HepG2 (cell line): ENCODE results near the gene PLSCR4. TPM values are rescaled to one million over a fixed set of nuclear protein-coding genes. Genes with fewer than 3 reads are reported as not detected.

Experiments
- AGO2 ChIP-seq: fragments of 200-400 bp; formaldehyde crosslinking; optimal IDR thresholded peaks from 2 replicates; pipeline ENCODE3; 2017; ENCODE audit warnings: mild to moderate bottlenecking, low read depth, low read length, moderate library complexity
- NBN ChIP-seq: fragments of 450-650 bp; conservative IDR thresholded peaks from 2 replicates; pipeline ENCODE4 v1.6.1; 2017
- NFYB ChIP-seq: sonication (generic); formaldehyde crosslinking; IDR thresholded peaks from 2 replicates; pipeline ENCODE4 v1.4.0; 2020; ENCODE audit warnings: missing genetic modification reagents
- SIN3A ChIP-seq: IDR thresholded peaks from 2 replicates; pipeline ENCODE4 v1.6.1; 2011; ENCODE audit warnings: low read depth, mild to moderate bottlenecking, control low read depth, low read length, borderline replicate concordance
- SNAPC2 ChIP-seq: sonication (generic); formaldehyde crosslinking; IDR thresholded peaks from 2 replicates; pipeline ENCODE4 v1.8.1; 2022; ENCODE audit warnings: mild to moderate bottlenecking, missing genetic modification reagents
- SSRP1 ChIP-seq: IDR thresholded peaks from 2 replicates; pipeline ENCODE4 v1.6.1; 2016; ENCODE audit warnings: control low read depth
- ZNF333 ChIP-seq: sonication (generic); formaldehyde crosslinking; IDR thresholded peaks from 2 replicates; pipeline ENCODE4 v1.4.0; 2020; ENCODE audit warnings: mild to moderate bottlenecking, missing genetic modification reagents, borderline replicate concordance
- ZNF451 ChIP-seq: sonication (generic); formaldehyde crosslinking; IDR thresholded peaks from 2 replicates; pipeline ENCODE4 v1.5.0; 2020; ENCODE audit warnings: mild to moderate bottlenecking, missing genetic modification reagents
- ZNF737 ChIP-seq: sonication (generic); formaldehyde crosslinking; IDR thresholded peaks from 2 replicates; pipeline ENCODE4 v1.5.0; 2020; ENCODE audit warnings: missing genetic modification reagents, mild to moderate bottlenecking, borderline replicate concordance
- ZNF839 ChIP-seq: sonication (generic); formaldehyde crosslinking; IDR thresholded peaks from 2 replicates; pipeline ENCODE4 v1.4.0; 2020; ENCODE audit warnings: missing genetic modification reagents, mild to moderate bottlenecking, borderline replicate concordance
- polyA plus RNA-seq, 8 experiments: library from polyadenylated mRNA; depleted of rRNA in 3 of 8; stranded (reverse) in 7 of 8; unstranded in 1 of 8; fragments of >200 nt; fragmentation: Illumina TruSeq in 4 of 8; extraction: Trizol in 4 of 8; gene quantifications; 2 replicates each; pipeline versions ENCODE4 v1.2.1 to v1.2.3, GENCODE V29; 2011 to 2016; ENCODE audit warnings: low read depth in 4 of 8, missing spikeins in 1 of 8, mixed read lengths in 1 of 8; ENCODE audit not compliant: insufficient read depth in 1 of 8
- total RNA-seq, 5 experiments: library from RNA; depleted of rRNA; stranded (reverse); fragments of >200 nt; fragmentation: Illumina TruSeq; extraction: Trizol; gene quantifications; 2 replicates each; pipeline ENCODE4 v1.2.3, GENCODE V29; 2016; ENCODE audit warnings: low read depth in 1 of 5
- TF ChIP-seq, protein P1 (sequence below), 2 experiments: sonication (generic) in 1 of 2; formaldehyde crosslinking in 1 of 2; IDR thresholded peaks; 2 replicates each; pipeline versions ENCODE4 v1.4.0 to v1.6.1; 2016 to 2020; ENCODE audit warnings: borderline replicate concordance in 1 of 2, low read depth in 1 of 2, mild to moderate bottlenecking in 1 of 2, missing genetic modification reagents in 1 of 2
- TF ChIP-seq, protein P2 (sequence below): sonication (generic); formaldehyde crosslinking; IDR thresholded peaks from 2 replicates; pipeline ENCODE4 v1.4.0; 2020; ENCODE audit warnings: missing genetic modification reagents
- TF ChIP-seq, protein P3 (sequence below), 2 experiments: sonication (generic) in 1 of 2; formaldehyde crosslinking in 1 of 2; IDR thresholded peaks; 2 replicates each; pipeline versions ENCODE4 v1.6.1 to v1.9.0; 2014 to 2022; ENCODE audit warnings: antibody characterized with exemption in 1 of 2, borderline replicate concordance in 1 of 2, inconsistent platforms in 1 of 2, low read depth in 1 of 2, missing genetic modification reagents in 1 of 2

The PLSCR4 gene
- total and polyA plus RNA-seq, 2 of the 13 experiments (the other 11 are each of a cell fraction or from before 2014, with no cell fraction given): 1.5 to 59.0 TPM

DNA sequence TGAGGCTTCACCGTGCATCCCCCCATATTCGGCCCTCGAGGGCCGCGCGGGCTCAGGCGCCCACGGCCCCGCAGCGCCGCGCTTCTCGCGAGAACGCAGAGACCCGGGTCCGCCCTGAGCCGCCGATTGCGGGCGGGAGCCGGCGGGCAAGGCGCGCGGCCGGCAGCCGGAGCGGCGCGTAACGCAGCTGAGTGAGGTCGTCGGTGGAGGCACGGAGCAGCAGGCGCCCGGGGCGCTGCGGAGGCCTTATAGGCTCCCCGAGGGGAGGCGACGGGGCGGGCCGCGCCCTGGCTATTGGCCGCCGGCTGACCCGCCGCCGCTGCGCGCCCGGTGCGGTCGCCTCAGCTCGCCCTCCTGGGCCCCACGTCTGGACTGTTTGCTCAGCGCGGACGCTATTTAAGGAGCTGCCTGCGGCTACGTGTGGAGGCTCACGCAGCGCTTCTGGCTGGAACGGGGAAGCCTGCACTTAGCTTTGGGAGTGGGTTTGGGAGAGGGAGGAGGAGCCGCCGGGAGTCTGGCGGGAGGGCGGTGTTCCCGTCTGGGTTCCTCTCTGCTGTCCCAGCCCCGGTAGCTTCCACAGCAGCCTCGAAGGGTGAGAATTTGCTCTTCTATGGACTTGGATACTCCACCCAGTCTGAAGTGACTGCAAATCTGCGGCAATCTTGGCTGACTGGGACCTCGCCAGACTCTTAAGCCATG lies 89.8 kb downstream of the PLSCR4 start, which contains the start of gene PLOD2 (continued):
- TF ChIP-seq, protein P1, sequence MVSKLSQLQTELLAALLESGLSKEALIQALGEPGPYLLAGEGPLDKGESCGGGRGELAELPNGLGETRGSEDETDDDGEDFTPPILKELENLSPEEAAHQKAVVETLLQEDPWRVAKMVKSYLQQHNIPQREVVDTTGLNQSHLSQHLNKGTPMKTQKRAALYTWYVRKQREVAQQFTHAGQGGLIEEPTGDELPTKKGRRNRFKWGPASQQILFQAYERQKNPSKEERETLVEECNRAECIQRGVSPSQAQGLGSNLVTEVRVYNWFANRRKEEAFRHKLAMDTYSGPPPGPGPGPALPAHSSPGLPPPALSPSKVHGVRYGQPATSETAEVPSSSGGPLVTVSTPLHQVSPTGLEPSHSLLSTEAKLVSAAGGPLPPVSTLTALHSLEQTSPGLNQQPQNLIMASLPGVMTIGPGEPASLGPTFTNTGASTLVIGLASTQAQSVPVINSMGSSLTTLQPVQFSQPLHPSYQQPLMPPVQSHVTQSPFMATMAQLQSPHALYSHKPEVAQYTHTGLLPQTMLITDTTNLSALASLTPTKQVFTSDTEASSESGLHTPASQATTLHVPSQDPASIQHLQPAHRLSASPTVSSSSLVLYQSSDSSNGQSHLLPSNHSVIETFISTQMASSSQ (IDR thresholded peaks at IDR 0.05; ENCODE audit: low read depth): no peak
- TF ChIP-seq, protein P1 (CRISPR knock-in tag; IDR thresholded peaks at IDR 0.05; ENCODE audit: borderline replicate concordance): peak; percentile 78
- TF ChIP-seq NFYB (CRISPR knock-in tag) (peak; percentile 63), AGO2 (peak; percentile 95), NBN (no peak), ZNF451 (CRISPR knock-in tag) (peak; percentile 89), SIN3A (peak; percentile 90; the same call in 1 of the 2 replicates), ZNF839 (no peak), ZNF333 (CRISPR knock-in tag) (no peak; the same call in 1 of the 2 replicates), ZNF737 (CRISPR knock-in tag) (no peak), SNAPC2 (CRISPR knock-in tag) (peak; percentile 54; the same call in 1 of the 2 replicates), SSRP1 (no peak)
- TF ChIP-seq, protein P2, sequence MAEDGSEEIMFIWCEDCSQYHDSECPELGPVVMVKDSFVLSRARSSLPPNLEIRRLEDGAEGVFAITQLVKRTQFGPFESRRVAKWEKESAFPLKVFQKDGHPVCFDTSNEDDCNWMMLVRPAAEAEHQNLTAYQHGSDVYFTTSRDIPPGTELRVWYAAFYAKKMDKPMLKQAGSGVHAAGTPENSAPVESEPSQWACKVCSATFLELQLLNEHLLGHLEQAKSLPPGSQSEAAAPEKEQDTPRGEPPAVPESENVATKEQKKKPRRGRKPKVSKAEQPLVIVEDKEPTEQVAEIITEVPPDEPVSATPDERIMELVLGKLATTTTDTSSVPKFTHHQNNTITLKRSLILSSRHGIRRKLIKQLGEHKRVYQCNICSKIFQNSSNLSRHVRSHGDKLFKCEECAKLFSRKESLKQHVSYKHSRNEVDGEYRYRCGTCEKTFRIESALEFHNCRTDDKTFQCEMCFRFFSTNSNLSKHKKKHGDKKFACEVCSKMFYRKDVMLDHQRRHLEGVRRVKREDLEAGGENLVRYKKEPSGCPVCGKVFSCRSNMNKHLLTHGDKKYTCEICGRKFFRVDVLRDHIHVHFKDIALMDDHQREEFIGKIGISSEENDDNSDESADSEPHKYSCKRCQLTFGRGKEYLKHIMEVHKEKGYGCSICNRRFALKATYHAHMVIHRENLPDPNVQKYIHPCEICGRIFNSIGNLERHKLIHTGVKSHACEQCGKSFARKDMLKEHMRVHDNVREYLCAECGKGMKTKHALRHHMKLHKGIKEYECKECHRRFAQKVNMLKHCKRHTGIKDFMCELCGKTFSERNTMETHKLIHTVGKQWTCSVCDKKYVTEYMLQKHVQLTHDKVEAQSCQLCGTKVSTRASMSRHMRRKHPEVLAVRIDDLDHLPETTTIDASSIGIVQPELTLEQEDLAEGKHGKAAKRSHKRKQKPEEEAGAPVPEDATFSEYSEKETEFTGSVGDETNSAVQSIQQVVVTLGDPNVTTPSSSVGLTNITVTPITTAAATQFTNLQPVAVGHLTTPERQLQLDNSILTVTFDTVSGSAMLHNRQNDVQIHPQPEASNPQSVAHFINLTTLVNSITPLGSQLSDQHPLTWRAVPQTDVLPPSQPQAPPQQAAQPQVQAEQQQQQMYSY: 0 out of 2 replicates have a peak, but pooled peaks have one; percentile 13
- TF ChIP-seq, protein P3, sequence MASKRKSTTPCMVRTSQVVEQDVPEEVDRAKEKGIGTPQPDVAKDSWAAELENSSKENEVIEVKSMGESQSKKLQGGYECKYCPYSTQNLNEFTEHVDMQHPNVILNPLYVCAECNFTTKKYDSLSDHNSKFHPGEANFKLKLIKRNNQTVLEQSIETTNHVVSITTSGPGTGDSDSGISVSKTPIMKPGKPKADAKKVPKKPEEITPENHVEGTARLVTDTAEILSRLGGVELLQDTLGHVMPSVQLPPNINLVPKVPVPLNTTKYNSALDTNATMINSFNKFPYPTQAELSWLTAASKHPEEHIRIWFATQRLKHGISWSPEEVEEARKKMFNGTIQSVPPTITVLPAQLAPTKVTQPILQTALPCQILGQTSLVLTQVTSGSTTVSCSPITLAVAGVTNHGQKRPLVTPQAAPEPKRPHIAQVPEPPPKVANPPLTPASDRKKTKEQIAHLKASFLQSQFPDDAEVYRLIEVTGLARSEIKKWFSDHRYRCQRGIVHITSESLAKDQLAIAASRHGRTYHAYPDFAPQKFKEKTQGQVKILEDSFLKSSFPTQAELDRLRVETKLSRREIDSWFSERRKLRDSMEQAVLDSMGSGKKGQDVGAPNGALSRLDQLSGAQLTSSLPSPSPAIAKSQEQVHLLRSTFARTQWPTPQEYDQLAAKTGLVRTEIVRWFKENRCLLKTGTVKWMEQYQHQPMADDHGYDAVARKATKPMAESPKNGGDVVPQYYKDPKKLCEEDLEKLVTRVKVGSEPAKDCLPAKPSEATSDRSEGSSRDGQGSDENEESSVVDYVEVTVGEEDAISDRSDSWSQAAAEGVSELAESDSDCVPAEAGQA (IDR thresholded peaks at IDR 0.05; ENCODE audit: low read depth): peak; percentile 45; the same call in 1 of the 2 replicates
- TF ChIP-seq, protein P3 (CRISPR knock-in tag; IDR thresholded peaks at IDR 0.05; ENCODE audit: borderline replicate concordance): peak; percentile 78; the same call in 1 of the 2 replicates
